GM18517 (cell line): ENCODE measurements around the gene GHRL.
"Not testable (repeated sequence)": the region's sequence is repeated elsewhere in the genome, so short reads cannot be mapped to it uniquely, and the experiment has no call there.

Experiments
- ATAC-seq: cut with Tn5 transposase; IDR thresholded peaks from one replicate; pipeline ENCODE4 v1.9.1; 2021; ENCODE audit warnings: mild to moderate bottlenecking, moderate library complexity; ENCODE audit not compliant: unreplicated experiment

GHRL gene

DNA sequence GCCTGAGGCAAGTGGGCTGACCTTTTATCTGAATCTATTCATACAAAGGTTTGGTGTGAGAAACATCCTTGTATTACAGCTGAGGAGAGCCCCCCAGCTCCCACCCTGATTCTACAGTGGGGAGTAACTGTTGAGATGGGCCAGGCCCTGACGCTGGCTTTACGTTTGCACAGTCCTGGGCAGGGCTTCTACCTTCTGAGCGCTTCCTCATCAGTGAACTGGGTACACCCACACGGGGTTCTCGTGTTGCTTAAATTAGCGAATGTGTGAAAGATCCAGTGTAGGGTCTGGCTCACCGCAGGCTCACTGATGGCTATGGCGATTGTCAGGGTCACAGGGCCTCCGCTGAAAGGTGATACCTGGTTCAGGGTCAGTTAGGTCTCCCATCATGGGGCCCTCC lies 7.3 kb upstream of the GHRL start:
- ATAC-seq, result no peak

DNA sequence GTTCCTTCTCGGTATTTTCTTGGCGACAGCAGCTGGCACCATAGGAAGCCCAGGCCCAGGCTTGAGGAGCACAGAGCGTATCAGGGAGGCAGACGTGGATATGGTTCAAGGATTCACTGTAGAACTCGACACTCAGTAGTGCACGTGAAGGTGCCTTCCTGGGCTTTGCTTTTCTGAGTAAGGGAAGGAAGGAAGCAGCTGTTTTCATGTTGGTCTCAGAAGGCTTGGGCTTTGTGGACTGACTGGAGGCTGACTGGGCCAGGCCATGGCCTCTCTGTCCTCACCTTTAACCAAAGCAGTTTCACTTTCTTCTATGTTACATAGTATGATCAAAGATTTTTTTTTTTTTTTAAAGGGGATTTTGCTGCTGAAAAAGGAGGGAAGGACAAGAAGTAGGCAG lies 6.9 kb upstream of the GHRL start:
- peak; percentile 47 for ATAC-seq

DNA sequence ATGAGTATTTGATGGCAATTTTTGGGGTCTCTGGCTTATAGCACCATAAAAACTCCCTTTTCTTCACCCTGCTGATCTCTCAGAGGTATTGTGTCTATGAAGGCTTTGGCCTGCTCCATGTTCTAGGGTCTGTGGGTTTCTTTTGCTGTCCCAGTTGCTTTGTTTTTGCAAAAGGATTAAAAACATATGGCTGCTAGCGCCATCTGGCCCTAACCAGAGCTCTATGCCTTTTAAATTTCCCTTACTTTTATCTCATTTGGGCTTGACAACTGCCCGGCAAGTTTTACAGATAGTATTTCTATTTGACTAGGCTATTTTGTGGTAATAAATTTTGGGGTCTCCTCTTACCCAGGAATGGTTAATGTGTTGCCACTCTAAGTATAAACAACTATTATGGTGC lies 6.4 kb upstream of the GHRL start:
- no peak for ATAC-seq

DNA sequence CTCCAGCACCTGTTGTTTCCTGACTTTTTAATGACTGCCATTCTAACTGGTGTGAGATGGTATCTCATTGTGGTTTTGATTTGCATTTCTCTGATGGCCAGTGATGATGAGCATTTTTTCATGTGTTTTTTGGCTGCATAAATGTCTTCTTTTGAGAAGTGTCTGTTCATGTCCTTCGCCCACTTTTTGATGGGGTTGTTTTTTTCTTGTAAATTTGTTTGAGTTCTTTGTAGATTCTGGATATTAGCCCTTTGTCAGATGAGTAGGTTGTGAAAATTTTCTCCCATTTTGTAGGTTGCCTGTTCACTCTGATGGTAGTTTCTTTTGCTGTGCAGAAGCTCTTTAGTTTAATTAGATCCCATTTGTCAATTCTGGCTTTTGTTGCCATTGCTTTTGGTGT lies 5.3 kb upstream of the GHRL start:
- ATAC-seq, result not testable (repeated sequence)

DNA sequence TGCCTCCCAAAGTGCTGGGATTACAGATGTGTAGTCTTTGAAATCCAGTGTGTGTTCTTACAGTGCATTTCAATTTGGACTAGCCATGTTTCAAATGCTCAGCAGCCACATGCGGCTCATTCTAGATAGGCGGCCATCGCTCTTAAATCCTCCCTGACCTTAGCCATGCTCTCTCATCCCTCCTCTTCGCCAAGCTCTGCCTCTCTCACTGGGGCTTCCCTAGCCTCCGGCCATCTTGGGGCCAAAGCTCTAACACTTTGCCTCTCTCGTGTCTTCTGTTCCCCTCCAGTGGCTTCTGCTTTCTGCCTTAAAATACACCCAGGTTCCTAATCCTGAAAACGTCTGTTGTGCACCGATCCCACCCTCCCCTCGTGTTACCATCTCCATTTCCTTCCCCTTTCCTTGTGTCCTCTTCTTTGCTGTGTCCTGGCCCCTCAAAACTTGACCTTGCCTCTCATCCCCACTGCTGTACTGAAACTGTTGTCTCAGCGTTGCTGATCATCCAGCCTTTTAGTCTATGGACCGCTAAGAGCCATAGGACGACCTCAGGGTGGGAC lies 1.4 kb upstream of the GHRL start:
- ATAC-seq, result no peak

DNA sequence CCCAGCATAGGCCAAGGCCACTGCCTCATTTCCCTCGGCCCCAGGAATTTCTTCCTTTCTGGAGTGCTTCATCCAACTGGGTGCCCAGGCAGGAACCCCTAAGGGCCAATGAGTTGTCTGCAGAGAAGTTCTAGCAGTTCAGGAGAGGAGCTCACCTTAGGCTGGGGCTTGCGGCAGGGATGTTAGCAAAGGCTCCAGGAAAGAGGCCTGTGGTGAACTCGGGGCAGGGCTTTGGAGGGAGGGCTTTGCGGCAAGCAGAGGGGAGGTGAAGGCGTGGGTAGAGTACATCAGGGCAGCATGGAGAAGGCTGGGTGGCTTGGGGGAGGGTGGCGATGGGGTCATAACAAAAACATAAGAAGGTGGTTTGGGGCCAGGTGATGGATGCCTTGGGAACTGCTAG lies 1.1 kb downstream of the GHRL start:
- no peak for ATAC-seq

DNA sequence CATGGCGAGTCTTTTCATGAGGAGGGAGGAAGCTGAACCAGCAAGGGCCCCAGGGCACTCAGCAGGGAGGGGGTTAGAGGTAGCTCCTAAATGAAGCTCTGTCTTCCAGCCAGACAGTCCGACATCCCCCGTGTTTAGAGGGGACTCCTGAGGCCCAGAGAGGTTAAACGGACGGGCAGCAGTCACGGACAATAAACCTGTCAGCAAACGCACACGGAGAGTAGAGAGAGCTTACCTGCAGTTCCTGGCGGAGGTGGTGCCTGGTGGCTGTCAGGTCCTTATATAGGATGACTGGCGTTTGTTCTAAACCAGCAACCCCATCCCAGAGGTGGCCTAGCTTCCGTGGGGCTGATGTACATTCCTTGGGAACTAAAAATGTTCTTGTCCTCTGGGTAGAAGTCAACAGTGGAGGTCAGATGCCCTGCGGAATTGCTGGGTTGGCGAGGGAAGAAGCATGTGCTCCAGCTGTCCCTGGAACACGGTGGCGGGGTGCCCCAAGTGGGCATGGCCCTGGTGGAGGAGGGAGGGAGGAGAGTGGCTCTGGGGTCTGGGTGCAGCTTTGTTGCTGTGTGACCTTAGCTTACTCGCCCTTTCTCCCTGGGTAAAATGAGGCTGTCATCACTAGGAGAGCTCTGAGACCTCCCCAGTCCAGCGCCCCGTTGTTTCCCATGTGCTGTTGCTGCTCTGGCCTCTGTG lies 2.1 kb downstream of the GHRL start:
- ATAC-seq, result no peak

DNA sequence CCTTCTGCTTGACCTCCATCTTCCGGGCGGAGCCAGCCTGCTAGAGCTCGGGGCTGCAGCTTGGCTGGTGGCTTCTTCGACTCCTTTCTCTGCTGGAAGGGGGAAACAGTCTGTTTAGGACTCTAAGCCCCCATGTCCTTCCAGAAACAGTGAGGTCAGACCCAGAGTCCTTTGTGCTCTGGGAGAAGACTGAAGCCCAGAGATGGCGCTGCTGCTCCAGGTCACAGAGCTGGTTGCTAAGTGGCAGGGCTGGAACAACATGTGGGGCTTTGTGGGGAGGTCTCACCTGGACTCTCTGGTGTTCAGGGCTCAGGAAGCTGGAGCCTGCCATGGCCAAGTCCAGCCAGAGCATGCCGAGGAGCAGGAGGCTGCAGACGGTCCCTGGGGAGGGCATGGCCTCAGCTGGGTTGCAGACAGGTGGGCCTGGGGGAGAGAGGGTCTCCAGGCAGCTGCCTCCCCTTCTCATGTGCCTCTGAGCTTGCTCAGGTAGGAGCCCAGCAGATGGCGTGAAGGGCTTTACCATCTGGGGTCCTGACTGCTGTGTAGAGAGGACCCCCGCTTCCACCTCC lies 2.9 kb downstream of the GHRL start:
- no peak for ATAC-seq

DNA sequence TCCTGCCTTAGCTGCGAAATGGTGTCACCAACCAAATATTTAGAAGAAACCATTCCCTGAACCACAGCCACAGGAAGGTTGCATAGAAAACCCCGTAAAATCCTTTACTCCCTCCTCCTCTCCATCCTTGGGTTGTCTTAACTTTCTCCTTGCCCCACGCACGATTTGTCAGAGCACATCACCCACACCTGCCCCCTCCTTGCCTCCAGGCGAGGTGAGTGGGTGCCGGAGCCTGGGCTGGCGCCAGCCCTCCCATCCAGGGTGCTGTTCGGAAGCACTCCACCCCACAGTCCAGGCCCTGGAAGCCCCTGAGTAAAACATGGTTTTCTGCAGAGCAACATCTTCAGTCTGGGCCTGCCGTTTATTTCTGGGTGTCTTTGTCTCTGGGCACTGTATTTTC lies 3.7 kb downstream of the GHRL start:
- no peak for ATAC-seq

DNA sequence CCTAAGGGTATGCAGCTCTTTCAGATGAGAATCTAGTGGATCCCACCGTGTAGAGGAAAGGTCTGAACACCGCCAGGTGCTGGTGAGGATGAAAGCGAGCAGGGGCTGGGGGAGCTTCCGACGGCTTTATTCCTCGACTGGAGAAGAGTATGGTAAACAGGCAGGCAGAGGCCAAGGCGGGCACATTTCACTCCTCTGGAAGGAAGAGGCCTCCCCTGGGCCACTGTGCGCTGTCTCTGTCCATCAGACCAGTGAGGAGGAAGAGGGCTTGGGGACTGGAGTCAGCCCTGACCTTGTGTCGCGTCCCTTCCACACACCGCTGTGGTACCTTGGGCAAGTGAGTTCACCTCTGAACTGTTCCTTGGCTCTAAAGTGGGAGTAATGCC lies 4.2 kb downstream of the GHRL start:
- no peak for ATAC-seq

DNA sequence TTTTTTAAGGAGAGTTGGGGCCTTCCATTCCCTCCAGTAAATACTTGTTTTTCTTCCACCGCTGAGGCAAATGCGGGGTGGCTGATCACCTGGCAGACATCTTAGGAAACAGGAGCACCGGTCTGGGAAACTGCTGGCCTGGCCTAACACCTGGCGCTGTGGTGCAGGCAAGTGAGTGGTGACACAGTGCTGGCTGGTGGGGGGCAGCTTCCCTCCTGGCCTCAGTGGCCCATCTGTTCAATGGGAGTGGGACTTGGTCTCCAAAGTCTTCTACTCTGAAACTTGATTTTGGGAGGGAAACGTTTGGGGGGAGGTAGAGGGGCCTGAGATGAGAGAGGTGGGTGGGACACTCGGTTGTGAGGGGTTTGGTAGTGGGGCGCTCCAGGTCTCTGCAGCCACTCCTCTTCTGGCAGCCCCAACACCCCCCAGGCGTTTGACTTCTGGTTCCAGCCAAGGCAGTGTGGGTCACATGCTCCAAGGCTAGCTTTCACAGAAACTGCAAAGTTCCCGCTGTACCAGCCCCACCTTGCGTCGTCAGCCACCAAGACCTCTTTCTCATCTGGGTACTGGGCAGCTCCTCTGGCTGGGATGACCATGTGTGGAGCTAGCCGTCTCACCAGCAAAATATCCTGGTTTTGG lies 4.7 kb downstream of the GHRL start:
- no peak for ATAC-seq

DNA sequence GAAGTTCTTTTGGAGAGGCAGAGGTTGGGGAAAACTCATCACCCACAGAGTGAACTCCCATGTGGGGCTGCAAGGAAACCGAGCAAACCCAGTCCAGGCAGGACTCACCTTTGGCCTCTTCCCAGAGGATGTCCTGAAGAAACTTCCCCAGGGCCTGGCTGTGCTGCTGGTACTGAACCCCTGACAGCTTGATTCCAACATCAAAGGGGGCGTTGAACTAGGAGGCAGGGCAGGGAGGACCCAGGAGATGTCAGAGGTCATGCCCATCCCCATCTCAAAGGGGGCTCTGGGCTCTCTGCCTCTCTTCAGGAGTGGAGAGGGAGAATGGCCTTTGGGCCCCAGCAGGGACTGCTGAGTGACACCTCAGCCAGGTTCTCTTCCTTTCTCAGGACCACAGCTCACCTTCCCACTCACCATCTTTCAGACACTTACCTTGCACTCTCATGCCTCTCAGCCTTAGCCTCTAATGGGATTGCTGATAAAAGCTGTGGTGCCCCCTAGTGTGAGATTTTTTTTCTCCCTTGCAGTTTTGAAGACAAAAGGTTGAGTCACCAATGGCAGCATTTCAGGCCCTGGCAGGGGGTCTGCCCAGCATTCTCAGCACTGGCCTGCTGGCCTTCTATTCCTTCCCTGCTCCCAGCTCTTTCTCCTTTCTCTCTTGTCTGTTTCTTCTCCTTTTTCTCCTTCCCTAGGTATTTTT lies 6.0 kb downstream of the GHRL start:
- no peak for ATAC-seq

DNA sequence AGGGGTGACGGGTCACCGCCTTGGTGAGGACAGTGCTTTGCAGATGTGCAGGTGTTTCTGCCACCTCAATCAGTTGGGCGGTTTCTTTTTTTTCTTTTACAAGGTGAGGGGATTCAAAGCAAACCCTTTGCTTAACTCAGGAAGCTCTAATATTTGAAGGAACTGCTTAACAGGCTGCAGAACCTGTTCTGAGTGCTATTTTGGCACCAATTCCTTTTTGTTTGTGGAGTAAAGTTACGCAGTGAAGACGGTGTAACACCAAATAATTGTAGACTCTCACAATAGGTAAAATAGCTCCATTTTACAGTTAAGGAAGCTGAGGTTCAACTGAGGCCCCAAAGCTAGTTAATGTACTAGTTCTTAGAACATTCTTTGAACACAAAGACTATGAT lies 6.6 kb downstream of the GHRL start:
- ATAC-seq, result no peak

DNA sequence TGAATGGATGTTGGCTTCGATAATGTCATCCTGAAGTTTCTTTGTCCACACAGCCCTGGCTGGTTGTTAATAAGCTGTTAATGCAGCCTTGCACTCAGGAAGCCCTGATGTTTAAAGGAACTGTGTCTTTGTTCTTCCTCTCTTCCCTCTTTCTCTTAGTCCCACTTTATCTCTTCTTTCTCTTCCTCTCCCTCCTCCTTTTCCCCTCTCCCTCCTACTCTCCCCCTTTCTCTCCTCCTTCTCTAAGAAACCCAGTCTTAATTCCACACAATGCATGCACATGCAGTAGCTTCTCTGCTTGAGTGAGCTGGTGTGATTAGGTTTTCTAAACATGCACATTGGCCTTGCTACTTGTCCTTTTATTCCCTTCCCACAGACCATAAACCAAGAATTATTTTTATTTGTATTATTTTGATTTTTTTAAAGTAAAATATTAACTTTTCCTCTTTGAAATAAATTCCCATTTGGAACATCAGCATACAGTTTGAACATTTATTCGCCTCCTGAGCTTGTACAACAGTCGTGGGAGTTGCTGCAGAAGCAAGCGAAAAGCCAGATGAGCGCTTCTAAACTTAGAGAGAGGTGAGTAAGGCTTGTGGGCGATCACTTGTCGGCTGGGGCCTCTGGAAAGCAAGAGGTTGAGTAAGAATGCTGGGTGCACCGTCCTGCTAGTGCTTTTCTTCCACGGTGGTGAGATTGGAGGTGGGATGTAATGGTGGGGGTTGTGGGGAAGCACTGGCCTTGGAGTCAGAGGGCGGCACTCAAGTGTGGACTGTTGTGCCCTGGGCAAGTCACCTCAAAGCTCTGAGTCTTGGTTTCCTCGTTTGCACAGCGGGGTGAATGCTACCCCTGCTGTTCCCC lies 7.2 kb downstream of the GHRL start:
- no peak for ATAC-seq

DNA sequence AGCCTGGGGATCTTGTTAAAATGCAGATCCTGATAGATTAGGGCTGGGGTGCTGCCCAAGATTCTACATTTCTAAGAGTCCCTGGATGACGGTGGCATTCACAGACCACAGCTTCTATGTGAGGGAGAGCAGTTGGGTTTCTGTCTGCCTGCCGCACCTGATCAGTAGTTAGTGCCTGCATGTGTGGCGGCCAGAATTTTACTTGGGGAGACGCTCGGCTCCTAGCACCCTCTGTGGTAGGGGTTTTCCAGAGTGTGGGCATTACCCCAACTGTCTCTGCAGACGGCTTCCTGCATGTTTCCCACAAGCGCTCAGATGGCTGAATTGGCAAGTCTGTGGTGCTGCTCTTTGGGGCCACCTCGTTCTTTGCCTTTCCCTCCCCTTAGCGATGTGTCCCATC lies 8.3 kb downstream of the GHRL start:
- no peak for ATAC-seq

DNA sequence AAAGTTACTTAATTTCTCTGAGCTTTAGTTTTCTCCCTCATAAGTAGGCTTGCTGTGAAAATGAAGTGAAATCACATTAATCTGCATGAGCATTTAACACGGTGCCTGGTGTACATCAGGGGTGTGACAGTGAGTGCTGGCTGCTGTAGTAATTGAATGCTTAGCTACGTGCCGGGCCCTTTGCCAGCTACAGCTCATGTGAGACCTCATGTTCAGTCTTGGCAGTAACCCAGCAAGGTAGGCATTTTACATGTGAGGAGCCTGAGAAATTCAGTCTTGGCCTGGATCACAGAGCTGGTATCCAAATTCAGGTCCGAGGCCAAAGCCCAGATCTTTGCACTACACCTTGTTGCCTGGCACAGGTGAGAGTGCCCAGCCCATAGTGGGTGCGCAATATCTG lies 9.1 kb downstream of the GHRL start:
- no peak for ATAC-seq

DNA sequence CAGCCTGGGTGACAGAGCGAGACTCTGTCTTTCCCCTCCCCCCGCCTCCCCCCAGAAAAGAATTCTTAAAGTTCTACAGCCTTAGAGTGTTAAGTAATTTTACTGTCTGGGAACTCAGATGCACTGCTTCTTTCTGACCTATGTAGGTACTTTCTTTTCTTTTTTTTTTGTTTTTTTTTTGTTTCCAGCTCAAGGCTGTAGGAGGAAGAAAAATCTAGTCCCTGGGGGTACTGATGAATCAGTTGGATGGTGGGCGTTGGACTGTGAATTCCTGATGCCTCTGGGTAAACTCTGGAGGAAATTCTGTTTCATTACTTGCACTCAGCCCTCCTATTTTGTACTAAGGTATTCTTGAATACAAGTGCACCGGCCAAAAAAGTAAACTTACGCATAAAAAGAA lies 10.8 kb downstream of the GHRL start:
- ATAC-seq, result no peak

DNA sequence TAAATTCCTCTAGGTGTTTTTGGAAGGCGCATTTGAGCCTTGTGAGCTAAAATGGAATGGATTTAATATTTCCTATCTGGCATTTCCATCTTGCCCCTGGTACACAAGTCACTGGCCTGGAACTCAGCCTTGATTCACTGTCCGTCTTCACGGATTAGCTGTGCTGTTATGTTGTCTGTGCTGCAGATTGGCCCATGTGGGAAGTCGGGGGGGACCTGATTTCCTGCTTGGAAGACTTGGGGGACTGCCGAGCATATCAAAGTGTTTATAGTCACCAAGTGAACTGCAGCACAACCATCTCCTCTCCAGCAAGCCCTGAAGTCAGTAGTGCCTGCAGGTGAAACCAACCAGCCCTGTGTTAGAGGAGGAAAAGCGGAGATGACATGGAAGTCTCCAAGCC lies 12.2 kb downstream of the GHRL start:
- no peak for ATAC-seq

DNA sequence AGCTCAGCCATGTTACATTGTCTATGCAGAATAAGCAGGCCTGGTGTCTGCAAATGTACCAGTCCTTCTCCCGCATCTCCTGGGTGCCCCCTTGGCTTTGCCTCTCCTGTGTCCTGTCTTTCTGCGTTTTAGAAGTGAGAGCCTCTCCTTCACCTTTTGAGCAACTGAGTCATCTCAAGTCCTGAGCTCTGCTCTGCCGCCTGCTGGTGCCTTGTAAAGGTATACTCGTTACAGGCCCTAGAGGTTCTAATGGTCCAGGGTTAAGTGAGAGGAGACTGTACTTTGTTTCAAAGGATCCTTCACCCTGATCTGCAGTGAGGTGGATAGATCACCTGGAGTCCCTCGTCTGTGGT lies 12.6 kb downstream of the GHRL start:
- no peak for ATAC-seq

DNA sequence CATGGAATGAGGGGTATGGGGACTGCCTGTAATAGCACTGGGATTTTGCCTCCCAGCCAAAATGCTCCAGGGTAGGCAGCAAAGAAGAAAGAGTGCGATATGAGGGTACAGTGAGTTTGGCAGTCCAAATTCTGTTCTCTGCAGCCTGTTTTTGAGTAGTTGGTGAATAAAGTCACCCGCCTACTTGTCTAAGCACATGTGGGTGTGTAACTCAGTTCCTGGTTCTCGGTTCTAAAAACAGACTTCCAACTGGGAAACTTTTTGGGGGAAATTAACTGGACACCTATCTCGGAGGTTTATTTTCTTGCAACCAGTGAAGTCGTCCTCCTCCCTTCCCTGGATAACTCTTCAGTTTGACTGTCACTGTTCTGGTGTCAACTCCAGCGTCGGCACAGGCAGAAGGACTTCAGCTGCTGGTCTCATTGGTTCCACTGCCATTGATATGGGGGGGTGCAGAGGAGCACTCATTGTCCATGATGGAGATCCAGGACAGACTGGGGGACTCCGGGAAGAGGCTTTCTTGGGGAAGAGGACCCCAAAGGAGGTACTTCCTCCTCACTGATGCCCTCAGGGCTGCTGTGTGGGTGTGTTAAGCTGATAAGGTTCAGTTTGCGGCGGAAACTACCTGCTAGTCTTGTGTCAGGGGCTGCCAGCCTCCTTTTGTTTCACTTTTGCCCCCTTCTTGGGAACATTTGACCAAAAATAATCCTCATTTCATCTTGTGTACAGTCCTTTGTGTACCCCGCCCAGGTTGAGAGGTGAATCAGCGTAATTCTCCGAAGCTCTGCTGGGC lies 13.2 kb downstream of the GHRL start:
- ATAC-seq, result no peak
